ENCODE measurements around the gene PRM2.

The PRM2 gene

GRCh38 chr16:11252482-11252931, 23.8 kb downstream of the PRM2 start:
- CTCF ChIA-PET: interaction anchor here (1.2 to 13.4 kb wide), 2 partner anchors 22 to 285 kb away, joined by 3 to 492 read pairs; no protein-coding TSS in a partner anchor
- no peak overlapping the region for H3K4me3 ChIP-seq (ENCODE audit: low read depth, low read length)
- TF ChIP-seq, protein P1, sequence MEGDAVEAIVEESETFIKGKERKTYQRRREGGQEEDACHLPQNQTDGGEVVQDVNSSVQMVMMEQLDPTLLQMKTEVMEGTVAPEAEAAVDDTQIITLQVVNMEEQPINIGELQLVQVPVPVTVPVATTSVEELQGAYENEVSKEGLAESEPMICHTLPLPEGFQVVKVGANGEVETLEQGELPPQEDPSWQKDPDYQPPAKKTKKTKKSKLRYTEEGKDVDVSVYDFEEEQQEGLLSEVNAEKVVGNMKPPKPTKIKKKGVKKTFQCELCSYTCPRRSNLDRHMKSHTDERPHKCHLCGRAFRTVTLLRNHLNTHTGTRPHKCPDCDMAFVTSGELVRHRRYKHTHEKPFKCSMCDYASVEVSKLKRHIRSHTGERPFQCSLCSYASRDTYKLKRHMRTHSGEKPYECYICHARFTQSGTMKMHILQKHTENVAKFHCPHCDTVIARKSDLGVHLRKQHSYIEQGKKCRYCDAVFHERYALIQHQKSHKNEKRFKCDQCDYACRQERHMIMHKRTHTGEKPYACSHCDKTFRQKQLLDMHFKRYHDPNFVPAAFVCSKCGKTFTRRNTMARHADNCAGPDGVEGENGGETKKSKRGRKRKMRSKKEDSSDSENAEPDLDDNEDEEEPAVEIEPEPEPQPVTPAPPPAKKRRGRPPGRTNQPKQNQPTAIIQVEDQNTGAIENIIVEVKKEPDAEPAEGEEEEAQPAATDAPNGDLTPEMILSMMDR (IDR thresholded peaks at IDR 0.05; ENCODE audit: insufficient read depth, low read length, missing control alignments): no peak
- DNase-seq (ENCODE audit: low read depth, low spot score): no peak
- POLR2A ChIA-PET: interaction anchor here (0.7 kb wide), 1 partner anchor 97 kb away, joined by 3 read pairs; no protein-coding TSS in a partner anchor

GRCh38 chr16:11251525-11252481, 24.5 kb downstream of the PRM2 start:
- TF ChIP-seq, protein P1 (IDR thresholded peaks at IDR 0.05; ENCODE audit: insufficient read depth, low read length, missing control alignments): no peak
- DNase-seq (ENCODE audit: low read depth, low spot score): peak; percentile 52
- POLR2A ChIA-PET: interaction anchor here (0.6 to 0.8 kb wide), 3 partner anchors 247 to 1528 kb away, joined by 3 read pairs; no protein-coding TSS in a partner anchor
- CTCF ChIA-PET: interaction anchor here (1.2 to 13.4 kb wide), 2 partner anchors 21 to 285 kb away, joined by 3 to 492 read pairs; no protein-coding TSS in a partner anchor
- no peak overlapping the region for H3K4me3 ChIP-seq (ENCODE audit: low read depth, low read length)

GRCh38 chr16:11250786-11251524, 25.3 kb downstream of the PRM2 start:
- CTCF ChIA-PET: interaction anchor here (13.4 kb wide), 1 partner anchor 284 kb away, joined by 492 read pairs; no protein-coding TSS in a partner anchor
- TF ChIP-seq, protein P1 (IDR thresholded peaks at IDR 0.05; ENCODE audit: insufficient read depth, low read length, missing control alignments): no peak
- H3K4me3 ChIP-seq (ENCODE audit: low read depth, low read length): no peak overlapping the region
- no peak for DNase-seq (ENCODE audit: low read depth, low spot score)
- POLR2A ChIA-PET: interaction anchor here (0.6 to 0.8 kb wide), 2 partner anchors 246 to 287 kb away, joined by 3 read pairs; no protein-coding TSS in a partner anchor

DNA sequence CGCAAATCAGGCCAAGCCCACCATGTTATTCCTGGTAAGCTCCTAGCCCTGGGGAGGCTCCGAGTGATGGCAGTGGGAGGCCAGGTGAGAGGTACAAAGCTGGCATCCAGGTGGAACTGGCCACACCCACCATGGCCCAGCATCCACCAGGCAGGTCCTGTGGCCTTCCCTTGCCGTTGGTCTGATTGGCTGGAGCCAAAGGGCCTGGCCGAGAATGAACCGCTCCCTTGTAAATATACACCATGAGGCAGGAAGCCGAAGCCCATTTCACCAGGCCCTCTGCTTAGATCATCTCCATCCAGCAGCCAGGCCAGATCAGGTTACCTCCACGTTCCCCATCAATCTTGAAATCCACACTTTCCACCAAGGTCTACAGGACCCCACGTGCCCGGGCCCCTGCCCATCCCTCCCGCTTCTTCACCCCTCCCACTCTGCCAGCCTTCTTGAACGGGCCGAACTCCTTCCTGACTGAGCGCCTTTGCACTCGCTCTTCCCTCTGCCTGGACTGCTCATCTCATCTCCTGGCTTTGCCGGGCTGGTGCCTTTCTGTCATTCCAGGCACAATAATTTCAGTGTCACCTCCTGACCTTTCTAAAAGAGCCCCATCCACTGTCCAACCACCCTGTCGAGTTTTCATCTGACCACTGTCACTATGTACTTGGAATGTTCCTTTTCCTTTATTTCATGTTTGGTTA, 26.0 kb downstream of the PRM2 start:
- ChIA-PET CTCF (interaction anchor here (1.0 kb wide), 1 partner anchor 279 kb away, joined by 4 read pairs; no protein-coding TSS in a partner anchor), POLR2A (no interaction called here)
- TF ChIP-seq, protein P1 (IDR thresholded peaks at IDR 0.05; ENCODE audit: insufficient read depth, low read length, missing control alignments): no peak
- no peak overlapping the region for H3K4me3 ChIP-seq (ENCODE audit: low read depth, low read length)
- no peak for DNase-seq (ENCODE audit: low read depth, low spot score)

GRCh38 chr16:11249233-11250061, 26.8 kb downstream of the PRM2 start:
- no peak for DNase-seq (ENCODE audit: low read depth, low spot score)
- TF ChIP-seq, protein P1 (IDR thresholded peaks at IDR 0.05; ENCODE audit: insufficient read depth, low read length, missing control alignments): no peak
- no peak overlapping the region for H3K4me3 ChIP-seq (ENCODE audit: low read depth, low read length)
- CTCF ChIA-PET: interaction anchor here (1.0 kb wide), 1 partner anchor 278 kb away, joined by 4 read pairs; no protein-coding TSS in a partner anchor
- POLR2A ChIA-PET: no interaction called here

Data from AG04449 (cell line).